Uterus (tissue), 2 donors: Measurements from ENCODE around the gene C10orf90.

Experiments
- POLR2A ChIP-seq, 2 donors: fragments of 450-650 bp; IDR thresholded peaks; one replicate each; pipeline ENCODE4 v1.6.1; 2016; ENCODE audit warnings: antibody characterized with exemption in 2 of 2, mild to moderate bottlenecking in 1 of 2, moderate library complexity in 1 of 2
- TF ChIP-seq, protein P1 (sequence below), 4 experiments: fragments of 200-600 bp in 2 of 4; fragments of 450-650 bp in 2 of 4; sonication (generic) in 2 of 4; IDR thresholded peaks; one replicate each; pipeline ENCODE4 v1.5.1; 2016 to 2019; ENCODE audit warnings: antibody characterized with exemption in 4 of 4, mild to moderate bottlenecking in 2 of 4, moderate library complexity in 1 of 4

DNA sequence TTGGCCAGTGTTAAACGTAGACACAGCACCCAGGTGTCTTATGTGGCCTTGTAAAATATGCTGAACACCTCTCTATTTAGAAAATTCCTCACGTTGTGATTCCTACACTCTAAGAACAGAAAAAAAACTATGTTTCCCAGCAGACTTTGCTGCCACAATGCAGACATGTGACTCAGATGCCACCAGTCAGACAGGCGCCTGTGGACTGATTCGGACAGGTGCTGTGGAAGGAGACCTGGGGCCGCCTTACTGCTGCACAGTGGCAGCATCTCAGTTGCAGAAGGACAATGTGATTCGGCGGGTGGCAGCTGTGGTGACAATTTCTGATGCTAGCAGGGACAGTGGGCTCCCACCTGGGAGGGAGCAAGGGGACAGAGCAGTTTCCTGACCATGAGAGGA, 88.8 kb downstream of the C10orf90 start:
- TF ChIP-seq POLR2A (IDR thresholded peaks at IDR 0.05) = no peak
- TF ChIP-seq, protein P1, sequence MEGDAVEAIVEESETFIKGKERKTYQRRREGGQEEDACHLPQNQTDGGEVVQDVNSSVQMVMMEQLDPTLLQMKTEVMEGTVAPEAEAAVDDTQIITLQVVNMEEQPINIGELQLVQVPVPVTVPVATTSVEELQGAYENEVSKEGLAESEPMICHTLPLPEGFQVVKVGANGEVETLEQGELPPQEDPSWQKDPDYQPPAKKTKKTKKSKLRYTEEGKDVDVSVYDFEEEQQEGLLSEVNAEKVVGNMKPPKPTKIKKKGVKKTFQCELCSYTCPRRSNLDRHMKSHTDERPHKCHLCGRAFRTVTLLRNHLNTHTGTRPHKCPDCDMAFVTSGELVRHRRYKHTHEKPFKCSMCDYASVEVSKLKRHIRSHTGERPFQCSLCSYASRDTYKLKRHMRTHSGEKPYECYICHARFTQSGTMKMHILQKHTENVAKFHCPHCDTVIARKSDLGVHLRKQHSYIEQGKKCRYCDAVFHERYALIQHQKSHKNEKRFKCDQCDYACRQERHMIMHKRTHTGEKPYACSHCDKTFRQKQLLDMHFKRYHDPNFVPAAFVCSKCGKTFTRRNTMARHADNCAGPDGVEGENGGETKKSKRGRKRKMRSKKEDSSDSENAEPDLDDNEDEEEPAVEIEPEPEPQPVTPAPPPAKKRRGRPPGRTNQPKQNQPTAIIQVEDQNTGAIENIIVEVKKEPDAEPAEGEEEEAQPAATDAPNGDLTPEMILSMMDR (IDR thresholded peaks at IDR 0.05) = no peak
